ENCODE measurements around the gene ANGPTL5.
"Not testable (repeated sequence)": the region's sequence is repeated elsewhere in the genome, so short reads cannot be mapped to it uniquely, and the experiment has no call there.

The ANGPTL5 gene

DNA sequence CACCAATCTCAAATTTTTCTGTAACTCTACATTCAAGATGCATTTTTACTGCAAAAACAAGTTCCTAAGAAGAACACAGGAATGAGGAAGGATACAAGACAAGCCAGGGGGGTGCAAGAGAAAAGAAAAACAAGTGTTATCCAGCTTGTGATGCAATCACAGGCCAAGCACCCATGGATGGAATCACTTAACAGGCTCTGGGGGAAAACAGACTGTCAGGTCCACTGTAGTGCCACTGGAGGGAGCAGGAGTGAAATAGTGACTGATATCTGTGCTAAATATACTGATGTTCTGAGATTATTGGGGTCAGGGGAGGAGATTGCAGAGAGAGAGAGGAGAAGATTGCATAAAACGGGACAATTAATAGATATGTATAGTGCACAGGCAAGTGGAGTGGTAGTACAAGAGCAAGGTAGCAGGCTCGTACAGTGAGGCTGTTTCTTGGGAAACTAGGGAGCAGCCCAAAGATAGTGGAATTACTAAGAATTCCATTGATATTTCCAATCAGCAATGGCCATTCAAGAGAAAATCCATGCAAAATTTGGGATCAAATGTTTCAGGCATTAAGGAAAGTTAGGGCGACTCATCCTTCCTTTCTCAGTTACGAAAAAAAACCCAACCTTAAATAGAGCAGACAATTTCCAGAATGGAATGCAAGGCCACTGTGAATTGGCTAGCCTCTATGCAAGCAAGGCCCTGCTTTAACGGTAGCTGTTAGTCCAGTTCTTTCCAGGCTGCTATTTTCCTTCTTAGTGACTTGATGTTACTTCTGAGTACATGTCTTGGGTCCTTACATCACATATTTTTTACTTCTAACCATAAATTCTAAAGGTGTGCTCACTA lies 53.7 kb downstream of the ANGPTL5 start:
- peak overlapping the region; percentile 98 for H3K27ac ChIP-seq (ENCODE audit: low read depth, low read length, severe bottlenecking)
- 63 to 68% methylated on average over 4 to 5 of the region's 5 CpGs for WGBS, 2 experiments (ENCODE audit: insufficient coverage in 2 of 2)
- peaks cover 19% of the 10 kb centered on the region for H3K4me1 ChIP-seq (ENCODE audit: control insufficient read depth, insufficient read depth, low read length, poor library complexity, severe bottlenecking)
- no peak overlapping the region for H3K4me3 ChIP-seq (ENCODE audit: extremely low read depth, insufficient read depth, low read length, poor library complexity, severe bottlenecking)
- H3K9me3 ChIP-seq (ENCODE audit: control insufficient read depth, low read length) = peaks cover 5% of the 10 kb centered on the region
- H3K36me3 ChIP-seq (ENCODE audit: control insufficient read depth, insufficient read depth, low read length) = no peaks in the 10 kb centered on the region

GRCh38 chr11:101860696-101861427 lies 55.5 kb downstream of the ANGPTL5 start:
- H3K36me3 ChIP-seq (ENCODE audit: control insufficient read depth, insufficient read depth, low read length) = no peaks in the 10 kb centered on the region
- 44% methylated on average over 1 to 4 of the region's 9 CpGs for WGBS, 2 experiments (ENCODE audit: insufficient coverage in 2 of 2)
- peaks cover 16% of the 10 kb centered on the region for H3K4me1 ChIP-seq (ENCODE audit: control insufficient read depth, insufficient read depth, low read length, poor library complexity, severe bottlenecking)
- H3K27ac ChIP-seq (ENCODE audit: low read depth, low read length, severe bottlenecking) = no peak overlapping the region
- peaks cover 5% of the 10 kb centered on the region for H3K9me3 ChIP-seq (ENCODE audit: control insufficient read depth, low read length)
- no peak overlapping the region for H3K4me3 ChIP-seq (ENCODE audit: extremely low read depth, insufficient read depth, low read length, poor library complexity, severe bottlenecking)

GRCh38 chr11:101852260-101852659 lies 64.1 kb downstream of the ANGPTL5 start:
- WGBS, 2 experiments (ENCODE audit: insufficient coverage in 2 of 2) = 87 to 91% methylated on average over 9 to 11 of the region's 11 CpGs
- H3K4me3 ChIP-seq (ENCODE audit: extremely low read depth, insufficient read depth, low read length, poor library complexity, severe bottlenecking); H3K27ac ChIP-seq (ENCODE audit: low read depth, low read length, severe bottlenecking); H3K4me1 ChIP-seq (ENCODE audit: control insufficient read depth, insufficient read depth, low read length, poor library complexity, severe bottlenecking); H3K36me3 ChIP-seq (ENCODE audit: control insufficient read depth, insufficient read depth, low read length); H3K9me3 ChIP-seq (ENCODE audit: control insufficient read depth, low read length): not testable (repeated sequence)

GRCh38 chr11:101848262-101848661 lies 68.1 kb downstream of the ANGPTL5 start:
- Histone ChIP-seq H3K4me3 (ENCODE audit: extremely low read depth, insufficient read depth, low read length, poor library complexity, severe bottlenecking) (no peak overlapping the region), H3K9me3 (ENCODE audit: control insufficient read depth, low read length) (peaks cover 3% of the 10 kb centered on the region), H3K4me1 (ENCODE audit: control insufficient read depth, insufficient read depth, low read length, poor library complexity, severe bottlenecking) (no peaks in the 10 kb centered on the region), H3K36me3 (ENCODE audit: control insufficient read depth, insufficient read depth, low read length) (no peaks in the 10 kb centered on the region), H3K27ac (ENCODE audit: low read depth, low read length, severe bottlenecking) (no peak overlapping the region)
- no CpG with 5 or more reads among the region's 2 CpGs for WGBS, 2 experiments (ENCODE audit: insufficient coverage in 2 of 2)

DNA sequence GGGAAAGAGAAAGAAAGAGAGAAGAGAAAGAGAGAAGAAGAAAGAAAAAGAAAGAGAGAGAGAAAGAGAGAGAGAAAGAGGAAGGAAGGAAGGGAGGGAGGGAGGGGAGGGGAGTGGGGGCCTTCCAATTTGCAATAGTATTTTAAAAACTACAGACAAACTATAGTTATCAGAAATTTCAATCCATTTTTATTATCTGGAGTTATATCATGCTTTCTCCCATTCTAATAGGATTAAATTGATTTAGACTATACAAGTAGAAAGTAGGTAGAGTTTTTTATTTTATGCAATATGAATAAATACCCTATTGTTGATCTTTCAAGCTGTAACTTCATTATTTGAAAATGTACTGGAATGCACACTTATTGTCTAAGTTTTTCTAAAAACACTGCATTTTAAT lies 71.7 kb downstream of the ANGPTL5 start:
- Histone ChIP-seq H3K27ac (ENCODE audit: low read depth, low read length, severe bottlenecking) (no peak overlapping the region), H3K36me3 (ENCODE audit: control insufficient read depth, insufficient read depth, low read length) (no peaks in the 10 kb centered on the region), H3K4me1 (ENCODE audit: control insufficient read depth, insufficient read depth, low read length, poor library complexity, severe bottlenecking) (no peaks in the 10 kb centered on the region), H3K9me3 (ENCODE audit: control insufficient read depth, low read length) (no peaks in the 10 kb centered on the region), H3K4me3 (ENCODE audit: extremely low read depth, insufficient read depth, low read length, poor library complexity, severe bottlenecking) (no peak overlapping the region)

DNA sequence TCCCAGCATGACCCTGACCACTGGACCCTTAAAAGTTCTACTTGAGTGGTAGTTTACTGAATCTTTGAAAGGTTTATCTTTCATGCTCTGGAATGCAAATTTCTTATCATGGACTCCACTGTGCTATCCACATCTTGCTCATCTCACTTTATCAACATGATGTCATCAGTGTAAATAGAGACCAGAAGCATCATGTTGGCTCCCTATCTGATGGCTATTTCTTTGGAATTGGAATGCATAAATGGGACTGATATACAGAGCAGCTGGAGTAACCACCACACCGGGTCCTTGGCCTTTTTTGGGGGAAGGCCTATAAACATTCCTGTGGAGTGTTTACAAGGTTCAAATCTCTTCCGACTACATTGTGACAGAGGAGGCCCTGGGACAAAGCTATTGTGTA lies 75.6 kb downstream of the ANGPTL5 start:
- Histone ChIP-seq H3K4me1 (ENCODE audit: control insufficient read depth, insufficient read depth, low read length, poor library complexity, severe bottlenecking) (no peaks in the 10 kb centered on the region), H3K36me3 (ENCODE audit: control insufficient read depth, insufficient read depth, low read length) (no peaks in the 10 kb centered on the region), H3K27ac (ENCODE audit: low read depth, low read length, severe bottlenecking) (no peak overlapping the region), H3K4me3 (ENCODE audit: extremely low read depth, insufficient read depth, low read length, poor library complexity, severe bottlenecking) (no peak overlapping the region), H3K9me3 (ENCODE audit: control insufficient read depth, low read length) (no peaks in the 10 kb centered on the region)
- 94 to 100% methylated on average over 2 of the region's 2 CpGs for WGBS, 2 experiments (ENCODE audit: insufficient coverage in 2 of 2)

Measured in mesodermal cell (in vitro differentiated cells).